Smooth muscle cell of the coronary artery (primary cell): Measurements from ENCODE around the gene HCRTR1. TPM values are rescaled to one million over a fixed set of nuclear protein-coding genes. Genes with fewer than 3 reads are reported as not detected.

Experiments used
- total RNA-seq: library from RNA; depleted of rRNA; stranded (reverse); fragments of >200 nt; gene quantifications from 2 replicates; pipeline ENCODE4 v1.2.3, GENCODE V29; 2014; ENCODE audit warnings: low replicate concordance

HCRTR1 gene
- total RNA-seq = under 0.01 TPM in 1 of 2 replicates, not detected in the other

DNA sequence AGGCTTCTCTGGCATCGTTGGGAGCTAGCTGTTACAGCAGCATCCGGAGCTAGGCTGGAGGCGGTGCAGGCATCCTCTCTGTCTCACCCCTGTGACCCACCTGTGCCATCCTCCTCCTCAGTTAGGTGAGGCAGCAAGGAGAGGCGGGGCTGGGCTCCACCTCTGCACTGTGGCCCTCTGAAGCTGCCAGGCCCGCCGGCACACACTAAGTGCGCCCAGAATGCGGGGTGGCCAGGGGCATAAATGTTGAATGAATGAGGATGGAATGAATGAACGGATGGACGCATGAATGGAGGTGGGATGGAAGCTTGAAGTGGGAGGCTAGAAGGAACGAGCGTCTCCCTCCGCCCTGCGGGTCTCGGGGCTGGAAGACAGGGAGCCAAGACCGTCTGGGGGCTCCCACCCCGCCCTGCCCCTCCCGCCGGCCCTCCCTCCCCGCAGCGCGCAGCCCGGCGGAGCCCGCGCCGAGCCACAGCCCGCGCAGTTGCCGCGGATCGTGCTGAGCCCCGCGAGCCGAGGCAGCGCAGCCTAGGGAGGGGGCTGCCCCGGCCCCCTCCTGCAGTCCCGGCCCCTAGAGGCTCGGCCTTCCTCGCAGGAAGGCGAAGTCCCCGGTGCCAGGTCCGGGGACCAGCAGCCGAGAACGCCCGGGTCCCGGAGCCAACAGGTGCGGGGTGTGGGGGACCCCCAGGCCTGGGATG is at the start of gene HCRTR1:
TSS of gene HCRTR1 (plus strand) at position 472 of the 698 bp plus-strand sequence. CDS start 1,504 bp downstream, outside the sequence.

DNA sequence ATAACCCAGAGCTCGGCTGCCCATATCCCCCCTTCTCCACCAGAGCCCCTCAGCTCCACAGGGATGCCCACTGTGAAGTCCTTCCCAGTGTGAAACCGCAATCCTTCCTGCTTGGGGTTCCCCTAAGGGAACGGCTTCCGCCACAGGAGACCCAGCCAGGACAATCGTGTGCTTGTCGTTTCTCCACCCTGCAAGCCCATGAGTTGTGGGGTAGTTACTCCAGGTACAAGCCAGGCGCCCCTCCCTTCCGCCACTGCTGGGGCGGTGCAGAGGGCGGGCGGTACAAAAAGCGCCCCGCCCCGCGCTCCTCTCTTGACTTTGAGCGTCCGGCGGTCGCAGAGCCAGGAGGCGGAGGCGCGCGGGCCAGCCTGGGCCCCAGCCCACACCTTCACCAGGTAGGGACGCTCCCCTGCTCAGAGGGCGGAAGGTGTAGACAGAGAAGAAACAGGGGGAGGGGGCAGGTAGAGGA is 41.3 kb upstream of the HCRTR1 start, which contains the start of gene TINAGL1:
TSS of gene TINAGL1 (plus strand) at position 315 of the 469 bp plus-strand sequence. CDS start 634 bp downstream, outside the sequence.

DNA sequence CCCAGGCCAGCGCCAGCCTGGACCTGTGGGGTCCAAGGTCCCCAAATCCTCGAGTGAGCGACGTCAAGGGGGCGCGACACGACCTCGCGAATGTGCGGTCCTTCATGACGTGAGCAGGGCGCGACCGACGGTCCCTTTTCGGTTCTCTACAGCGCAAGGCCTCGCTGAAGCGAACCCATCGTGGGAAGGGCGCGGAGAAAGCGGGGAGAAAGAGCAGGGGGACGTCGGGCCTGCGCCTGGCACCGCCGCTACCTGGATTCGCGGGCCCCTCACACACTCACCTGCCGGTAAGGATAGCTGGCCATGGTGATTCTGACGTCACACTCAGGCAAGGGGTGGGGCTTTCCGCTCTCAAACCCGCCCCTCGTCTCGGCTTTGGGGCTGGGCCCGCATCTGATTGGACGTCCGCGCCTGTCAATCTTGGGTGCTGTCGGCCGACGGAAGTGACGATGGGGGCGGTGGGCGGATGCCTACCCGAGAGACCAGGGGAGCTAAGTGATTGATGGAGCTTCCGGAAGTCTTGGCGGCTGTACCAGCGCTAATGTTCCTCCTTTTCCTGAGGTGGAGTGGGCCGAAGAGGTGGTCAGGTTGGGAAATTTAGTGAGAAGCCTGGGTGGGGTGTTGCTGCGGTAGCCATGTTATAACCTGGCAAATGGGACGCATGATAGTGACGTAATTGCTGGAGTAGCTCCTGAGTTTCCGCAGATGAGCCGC is 27.2 kb downstream of the HCRTR1 start, which contains the start of gene PEF1:
TSS of gene PEF1 (minus strand) at position 317 of the 714 bp plus-strand sequence. CDS start at position 305, 12 bp downstream.

Other genes starting within 250 kb of the HCRTR1 start
- gene FABP3, start 244.6 kb upstream of the HCRTR1 start, total RNA-seq = 19.1 and 79.4 TPM in 2 replicates
- 1.5 and 4.4 TPM in 2 replicates for gene SERINC2, start 204.5 kb upstream of the HCRTR1 start, total RNA-seq
- 17.3 and 278 TPM in 2 replicates for gene TINAGL1, start 41.2 kb upstream of the HCRTR1 start, total RNA-seq
- gene PEF1, start 27.2 kb downstream of the HCRTR1 start, total RNA-seq = 43.3 and 77.3 TPM in 2 replicates
- 38.7 and 119 TPM in 2 replicates for gene COL16A1, start 86.3 kb downstream of the HCRTR1 start, total RNA-seq
- gene ADGRB2, start 146.7 kb downstream of the HCRTR1 start, total RNA-seq = 6.2 and 7.7 TPM in 2 replicates
- 7.0 and 14.7 TPM in 2 replicates for gene SPOCD1, start 198.3 kb downstream of the HCRTR1 start, total RNA-seq